ENCODE data around the gene SDK2.

The SDK2 gene

DNA sequence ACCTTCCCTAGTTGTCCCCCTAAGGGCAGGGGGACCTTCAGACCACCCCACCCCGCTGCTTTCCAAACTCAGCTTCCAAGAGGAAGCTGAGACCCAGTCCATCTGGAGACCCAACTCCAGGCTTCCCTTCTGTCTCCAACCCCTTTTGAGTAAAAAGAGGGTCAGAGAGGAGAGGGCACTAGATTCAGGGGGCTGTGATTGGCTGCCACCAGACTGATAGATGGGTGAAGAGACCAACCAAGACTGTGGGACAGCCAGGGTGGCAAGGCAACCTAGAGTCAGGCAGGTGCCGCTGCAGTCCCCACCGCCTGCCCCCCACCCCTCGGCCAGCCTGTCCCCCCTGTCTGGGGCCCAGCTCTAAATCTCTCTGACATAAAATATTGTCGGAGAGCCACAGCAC lies 92.5 kb downstream of the SDK2 start:
- DNase-seq, result peak; percentile 67

DNA sequence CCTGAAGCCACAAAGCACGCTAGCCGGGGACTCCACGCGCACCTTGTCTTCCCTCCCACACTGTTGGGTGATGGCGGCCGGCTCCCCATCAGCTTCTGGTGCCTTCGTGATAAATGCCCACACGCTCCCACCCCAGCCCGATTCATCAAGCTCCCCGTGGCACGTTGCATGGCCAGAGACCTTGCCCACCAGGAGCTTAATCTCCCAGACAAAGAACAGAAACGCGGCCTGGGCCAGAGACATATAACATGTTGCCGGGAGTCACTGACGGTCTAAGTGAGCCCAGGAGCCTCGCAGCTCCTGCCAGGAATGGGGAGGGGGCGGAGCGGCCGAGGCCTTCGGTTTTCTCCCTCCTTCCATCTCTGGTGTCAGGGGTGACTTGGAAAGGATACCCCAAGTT lies 93.1 kb downstream of the SDK2 start:
- DNase-seq, result no peak

DNA sequence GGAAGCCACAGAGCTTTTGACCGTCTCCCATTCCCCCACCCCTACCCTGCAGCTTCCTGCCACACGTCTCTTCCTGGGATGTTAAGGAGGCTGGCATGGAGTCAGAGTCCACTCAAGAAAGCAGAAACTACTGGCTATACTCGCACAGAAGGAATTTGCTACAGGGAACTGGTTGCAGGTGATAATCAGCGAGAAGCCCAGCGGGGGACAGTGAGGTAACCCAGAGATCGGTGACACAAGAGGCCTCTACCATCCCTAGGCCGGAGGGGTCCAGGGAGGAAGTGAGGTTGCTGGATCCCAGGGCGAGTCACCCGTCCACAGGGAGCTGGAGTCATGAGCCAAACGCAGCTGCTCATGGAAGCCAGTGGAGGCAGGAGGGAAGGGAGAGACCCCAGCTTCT lies 93.7 kb downstream of the SDK2 start:
- DNase-seq, result no peak

DNA sequence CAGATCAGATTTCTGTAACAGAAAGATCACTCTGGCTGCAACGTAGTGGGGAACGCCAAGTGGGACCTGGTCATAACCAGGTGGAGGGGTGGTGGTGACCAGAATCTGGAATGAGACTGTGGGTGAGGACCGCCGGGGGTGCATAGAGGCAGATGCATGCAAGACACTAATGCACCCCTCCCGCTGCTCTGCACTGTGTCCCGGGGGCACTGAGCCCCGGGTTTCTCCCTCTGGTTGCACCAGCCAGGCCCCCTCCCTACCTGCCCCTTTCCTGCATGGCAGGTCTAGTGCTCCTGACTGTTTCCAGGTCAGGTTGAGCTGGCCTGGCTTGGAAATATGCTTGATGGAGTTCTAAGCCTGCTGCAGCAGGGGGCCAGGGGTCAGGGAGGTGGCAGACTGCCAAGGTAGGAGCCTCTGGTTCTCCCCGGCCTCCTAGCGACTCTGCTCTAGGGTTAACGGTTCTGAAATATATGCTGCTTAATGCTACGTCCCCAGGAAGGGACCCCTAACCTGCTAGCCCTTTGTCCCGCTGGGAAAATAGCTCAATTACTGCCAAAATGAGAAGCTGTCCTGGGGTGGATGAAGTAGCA lies 94.3 kb downstream of the SDK2 start:
- no peak for DNase-seq

DNA sequence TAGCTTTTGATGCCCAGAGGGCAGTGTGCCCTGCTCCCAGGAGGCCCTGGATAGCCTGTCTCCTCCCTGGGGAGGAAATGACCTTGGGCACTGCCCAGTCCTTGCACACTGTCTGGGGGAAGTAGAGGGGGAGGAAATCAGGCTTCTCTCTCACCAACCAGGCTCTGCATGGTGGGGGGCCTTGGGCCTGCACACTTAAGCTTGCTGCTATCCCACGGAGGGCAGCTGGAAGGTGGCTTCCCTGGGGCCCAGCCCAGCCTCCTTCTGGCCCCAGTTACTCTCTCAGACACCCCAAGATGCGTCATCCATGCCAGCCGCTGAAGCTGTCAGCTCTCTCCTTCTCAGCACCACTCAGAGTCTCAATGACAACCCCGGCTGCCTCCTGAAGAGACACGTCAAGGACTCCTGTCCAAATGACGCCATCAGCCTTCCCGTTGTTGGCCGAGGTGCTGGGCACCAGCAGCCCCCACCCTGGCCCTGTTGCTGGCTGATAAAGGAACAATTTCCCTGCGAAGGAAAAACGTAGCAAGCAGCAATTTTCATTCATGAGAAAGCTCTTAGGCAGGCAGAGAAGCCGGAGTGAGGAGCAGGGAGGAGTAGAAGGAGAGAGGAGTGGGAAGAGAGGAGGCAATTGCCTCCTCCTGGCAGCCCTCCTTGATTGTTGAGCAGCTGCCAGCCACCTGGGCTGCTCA lies 95.5 kb downstream of the SDK2 start:
- DNase-seq, result no peak

DNA sequence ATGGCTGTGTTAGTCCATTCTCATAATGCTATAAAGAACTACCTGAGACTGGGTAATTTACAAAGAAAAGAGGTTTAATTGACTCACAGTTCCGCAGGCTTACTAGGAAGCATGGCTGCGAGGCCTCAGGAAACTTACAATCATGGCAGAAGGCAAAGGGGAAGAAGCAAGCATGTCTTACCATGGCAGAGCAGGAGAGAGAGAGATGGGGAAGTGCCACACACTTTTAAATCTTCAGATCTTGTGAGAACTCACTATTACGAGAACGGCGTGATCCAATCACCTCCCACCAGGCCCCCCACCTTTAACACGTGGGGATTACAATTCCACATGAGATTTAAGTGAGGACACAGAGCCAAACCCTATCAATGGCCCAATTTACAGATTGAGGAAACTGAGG lies 96.5 kb downstream of the SDK2 start:
- no peak for DNase-seq

DNA sequence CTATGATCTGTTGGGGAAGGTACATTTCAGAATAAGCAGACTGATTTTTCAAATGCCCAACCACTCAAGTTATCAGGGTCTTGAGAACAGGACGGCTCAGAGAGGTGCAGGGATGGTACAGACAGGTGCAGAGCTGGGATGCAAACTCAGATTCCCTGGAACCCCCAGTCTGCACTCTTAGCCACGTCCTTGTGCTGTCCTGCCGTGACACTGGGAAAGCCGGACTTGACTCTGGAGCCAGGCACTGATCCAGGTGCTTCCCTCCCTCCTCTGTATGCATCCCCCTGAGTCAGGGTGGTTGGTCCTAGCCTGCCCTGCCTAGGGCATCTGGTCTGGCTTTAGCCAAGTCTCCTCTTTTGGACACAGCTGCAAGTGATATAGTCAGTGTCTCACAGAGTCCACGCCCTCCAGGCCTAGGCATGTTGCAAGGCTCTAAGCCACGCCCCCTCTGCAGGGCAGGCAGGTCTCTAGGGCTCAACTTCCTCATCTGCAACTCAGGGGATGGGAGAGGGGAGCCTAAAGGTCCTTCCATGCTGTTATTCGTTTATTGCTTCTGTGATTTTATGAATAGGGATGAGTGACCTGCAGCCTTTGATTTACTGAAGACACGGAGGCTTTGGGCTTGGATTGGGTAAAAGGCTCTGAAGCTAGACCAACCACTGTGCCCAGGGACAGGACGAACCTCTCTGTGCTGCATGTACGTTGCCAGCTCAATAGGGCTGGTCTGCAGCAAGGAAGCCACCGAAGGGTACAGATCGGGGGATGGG lies 97.3 kb downstream of the SDK2 start:
- no peak for DNase-seq

DNA sequence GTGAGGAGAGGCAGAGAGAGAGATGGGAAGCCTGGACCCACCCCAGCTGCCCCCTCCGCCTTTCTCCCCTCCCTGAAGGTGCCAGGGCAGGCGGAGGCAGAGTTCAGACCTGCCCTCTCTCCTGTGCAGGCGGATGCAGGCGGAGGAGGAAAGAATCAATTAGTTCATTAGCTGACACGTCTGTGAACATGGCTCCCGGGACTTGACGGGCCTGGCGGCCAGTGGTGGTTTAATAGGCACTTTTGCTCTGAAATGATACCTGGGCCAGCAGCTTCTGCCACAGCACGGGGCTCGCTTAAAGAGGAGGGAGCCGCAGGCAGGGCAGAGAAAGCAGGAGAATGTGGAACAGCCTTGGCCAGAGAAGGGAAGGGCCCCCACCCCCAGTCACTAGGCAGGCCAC lies 98.1 kb downstream of the SDK2 start:
- no peak for DNase-seq

DNA sequence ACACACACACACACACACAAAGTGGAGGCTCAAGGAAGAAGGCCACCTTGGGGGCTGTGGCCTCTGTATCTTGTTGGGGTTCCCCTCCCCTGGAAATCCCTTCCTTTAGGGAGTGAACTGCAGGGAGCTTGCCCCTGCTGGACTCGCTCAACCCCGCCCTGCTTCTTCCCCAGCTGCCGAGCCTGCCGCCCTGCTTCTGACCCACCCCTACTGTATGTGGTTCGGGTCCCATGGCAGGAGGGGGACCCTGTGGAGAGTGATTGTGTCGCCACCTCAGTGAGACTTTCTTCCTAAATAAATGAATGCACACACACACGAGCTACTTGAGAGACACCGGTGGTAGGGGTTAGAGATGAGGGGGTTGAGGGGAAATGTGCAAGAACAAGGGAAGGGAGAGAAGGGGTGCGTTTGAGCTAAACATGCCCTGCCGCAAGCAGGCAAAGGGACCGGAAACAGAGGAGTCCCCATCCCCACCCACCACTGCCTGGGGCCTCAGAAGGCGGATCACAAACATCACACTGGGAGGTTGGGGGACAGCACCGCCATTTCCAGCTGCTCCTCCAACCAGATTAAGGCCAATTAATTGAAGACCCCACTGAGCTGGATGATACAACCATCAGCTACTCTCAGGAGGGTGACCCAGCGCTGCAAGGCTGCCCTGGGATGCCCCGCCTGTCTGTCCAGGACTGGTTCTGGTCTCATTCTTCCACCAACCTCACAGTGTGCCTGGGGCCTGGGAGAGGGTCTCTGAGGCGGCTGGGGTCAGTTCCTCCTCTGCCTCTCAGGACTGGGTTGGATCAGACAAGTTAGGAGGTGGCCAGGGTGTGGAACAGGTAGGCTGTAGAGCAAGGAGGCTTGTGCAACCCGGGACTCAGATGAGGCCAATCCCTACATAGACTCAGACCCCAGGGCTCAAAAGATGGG lies 98.9 kb downstream of the SDK2 start:
- no peak for DNase-seq

DNA sequence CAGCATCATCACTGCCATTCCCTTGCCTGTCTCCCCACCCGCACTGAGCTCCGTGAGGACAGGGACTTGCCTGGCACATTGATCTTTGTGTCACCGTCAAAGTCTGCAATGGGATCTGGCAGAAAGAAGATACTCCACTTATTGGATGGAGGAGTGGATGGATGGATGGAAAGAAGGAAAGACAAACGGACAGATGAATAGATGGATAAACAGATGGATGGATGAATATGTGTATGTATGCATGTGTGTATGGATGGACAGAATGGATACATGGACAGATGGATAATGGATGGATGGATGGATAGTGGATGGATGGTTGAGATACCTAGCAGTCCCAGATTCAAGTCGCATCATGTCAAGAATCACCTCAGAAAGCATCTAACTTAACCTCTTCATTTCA lies 99.9 kb downstream of the SDK2 start:
- no peak for DNase-seq

DNA sequence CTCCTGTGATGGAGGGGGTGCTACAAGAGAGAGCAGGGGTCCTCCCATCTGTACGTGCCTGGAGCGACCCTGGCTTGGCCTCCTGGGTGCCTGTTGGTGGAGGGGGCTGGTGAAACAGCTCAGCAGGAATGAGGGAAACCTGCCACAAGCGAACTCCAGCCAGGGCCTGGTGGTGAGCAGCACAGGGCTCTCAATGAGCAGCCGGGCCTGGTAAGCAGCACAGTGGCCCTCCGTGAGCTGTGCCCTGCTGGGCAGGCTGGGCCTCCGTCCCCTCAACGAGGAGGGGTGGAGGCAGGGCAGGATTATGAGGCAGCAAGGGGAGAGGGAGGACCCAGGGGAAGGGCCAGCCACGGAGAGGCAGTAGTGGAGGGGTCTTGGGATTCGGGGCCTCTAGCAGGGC lies 101.9 kb downstream of the SDK2 start:
- no peak for DNase-seq

DNA sequence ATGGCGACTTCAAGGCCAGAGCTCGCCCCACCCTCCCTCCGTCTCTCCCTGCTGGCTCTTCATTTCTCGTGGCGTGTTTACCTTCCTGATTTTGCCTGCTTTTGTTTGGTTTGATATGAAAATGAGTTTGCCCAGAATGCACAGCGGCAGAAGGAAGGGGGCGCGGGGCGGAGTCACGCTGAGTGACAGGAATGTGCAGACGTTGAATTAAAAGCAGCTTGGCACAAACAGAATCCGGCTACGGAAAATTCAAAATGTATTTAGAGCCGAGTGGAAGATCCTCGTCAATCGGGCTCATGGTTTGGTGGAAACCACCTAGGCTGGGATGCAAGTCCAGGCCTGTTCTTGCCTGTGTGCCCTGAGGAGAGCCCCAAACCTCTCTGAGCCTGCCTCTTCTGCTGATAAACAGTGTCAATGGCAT lies 102.7 kb downstream of the SDK2 start:
- DNase-seq, result no peak

DNA sequence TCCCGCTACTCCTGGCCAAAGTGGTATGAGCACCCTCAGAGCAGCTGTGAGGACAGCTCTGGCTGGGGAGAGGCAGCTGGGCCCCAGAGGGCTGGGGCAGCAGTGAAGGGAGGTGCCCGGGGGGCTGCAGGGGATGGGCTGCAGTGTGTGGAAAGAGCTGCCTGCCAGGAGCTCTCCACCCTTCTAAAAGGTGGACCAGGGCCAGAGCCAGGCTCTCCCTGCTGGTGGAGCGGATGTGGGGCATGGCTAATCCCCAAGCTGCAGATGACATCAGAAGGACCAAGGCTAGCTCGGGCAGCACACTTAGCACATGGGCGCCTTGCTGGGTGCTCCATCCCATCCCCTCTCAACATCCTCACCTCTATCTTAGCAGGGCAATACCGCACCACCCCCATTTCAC lies 103.1 kb downstream of the SDK2 start:
- no peak for DNase-seq

DNA sequence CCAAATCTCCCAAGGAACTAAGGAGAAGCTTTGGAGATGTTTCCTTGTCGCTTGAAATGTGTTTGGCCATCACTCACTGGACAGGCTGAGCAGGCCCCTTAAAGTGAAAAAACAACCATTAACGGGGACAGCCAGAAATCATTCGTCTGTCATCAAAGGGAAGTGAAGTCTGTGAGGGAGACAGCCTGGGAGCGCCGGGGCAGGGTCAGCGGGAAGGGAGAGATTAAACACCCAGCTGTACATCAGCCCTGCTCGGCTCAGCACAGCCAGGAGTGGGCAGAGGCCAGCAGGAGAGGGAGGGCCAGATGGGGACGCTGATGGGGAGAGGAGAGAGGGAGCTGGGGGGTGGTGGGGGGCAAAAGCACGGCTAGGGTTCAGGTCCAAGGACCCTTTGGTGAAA lies 105.1 kb downstream of the SDK2 start:
- no peak for DNase-seq

DNA sequence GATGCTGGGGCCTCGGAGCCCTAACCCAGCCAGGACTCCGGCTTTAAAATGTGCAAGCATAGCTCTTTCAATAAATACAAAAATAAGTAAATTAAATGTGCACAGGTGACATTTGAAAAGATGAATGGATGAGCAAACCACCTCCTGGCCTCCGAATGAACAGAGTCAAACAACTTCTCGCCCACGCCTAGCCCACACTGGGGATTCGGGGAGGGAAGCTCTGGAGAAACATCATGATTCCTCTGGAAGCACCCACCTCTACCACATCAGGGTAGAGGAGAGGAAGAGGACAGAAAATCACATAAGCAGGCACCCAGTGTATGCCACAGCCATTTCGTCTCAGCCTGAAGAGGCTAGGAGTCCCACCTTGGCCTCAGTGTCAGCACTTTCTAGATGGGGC lies 105.8 kb downstream of the SDK2 start:
- no peak for DNase-seq

DNA sequence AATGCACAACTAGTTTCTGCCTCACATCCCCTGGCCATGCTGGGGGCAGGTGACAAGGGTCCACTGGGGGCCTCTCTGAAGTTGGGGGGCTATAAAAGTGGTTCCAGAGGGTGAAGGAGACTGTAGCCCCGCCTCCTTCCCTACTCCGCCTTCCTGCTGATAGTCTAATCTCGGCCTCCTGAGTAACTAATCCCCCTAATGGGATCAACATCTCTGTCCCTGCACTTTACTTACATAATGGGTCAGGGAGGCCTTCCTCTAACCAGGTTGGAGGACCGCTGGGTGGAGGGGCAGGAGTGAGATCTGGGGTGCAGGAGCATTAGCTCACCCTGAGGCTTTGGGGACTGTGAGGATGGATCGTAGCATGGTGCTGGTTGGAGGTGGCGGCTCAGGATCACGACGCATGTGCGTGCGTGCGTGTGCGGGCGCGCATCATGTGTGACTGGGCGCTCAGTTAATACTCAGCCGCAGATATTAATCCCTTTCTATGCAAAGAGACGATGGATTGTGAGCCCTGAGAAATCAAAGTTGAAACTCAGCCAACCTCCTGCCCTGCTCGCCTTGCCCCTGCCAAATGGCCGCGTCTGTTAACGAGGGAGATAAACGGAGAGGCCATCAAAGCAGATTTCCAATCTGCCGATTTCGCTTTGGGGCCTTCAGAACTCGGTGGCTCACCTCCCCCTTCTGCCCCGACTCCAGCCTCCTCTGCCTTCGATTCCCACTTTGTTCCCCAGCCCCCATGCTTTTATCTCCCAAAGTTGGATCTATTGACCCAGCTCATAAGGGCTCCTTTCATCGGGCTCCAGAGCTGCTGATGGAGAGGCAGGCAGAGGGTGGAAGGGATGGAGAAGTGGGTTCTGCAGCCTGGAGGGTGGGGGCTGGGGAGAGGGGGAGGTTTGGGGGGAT lies 107.3 kb downstream of the SDK2 start:
- no peak for DNase-seq

DNA sequence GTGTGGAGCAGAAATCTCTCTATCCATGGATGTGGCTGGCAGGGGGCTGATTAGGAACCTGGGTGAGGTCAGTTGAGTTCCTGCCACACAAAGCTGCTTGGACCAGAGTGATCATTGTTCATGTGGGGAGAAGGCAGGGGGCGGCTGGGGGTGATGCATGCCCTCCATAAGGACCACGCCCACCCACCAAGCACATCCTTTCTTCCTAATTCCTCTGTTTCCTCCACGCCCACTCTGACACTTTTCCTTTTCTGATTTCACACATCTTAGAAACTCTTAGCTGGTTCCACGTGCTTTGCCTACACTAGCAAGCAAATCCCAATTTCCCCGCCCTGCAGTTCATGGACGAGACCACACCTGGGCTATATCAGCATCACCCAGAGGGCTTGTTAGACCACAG lies 108.5 kb downstream of the SDK2 start:
- DNase-seq, result no peak

DNA sequence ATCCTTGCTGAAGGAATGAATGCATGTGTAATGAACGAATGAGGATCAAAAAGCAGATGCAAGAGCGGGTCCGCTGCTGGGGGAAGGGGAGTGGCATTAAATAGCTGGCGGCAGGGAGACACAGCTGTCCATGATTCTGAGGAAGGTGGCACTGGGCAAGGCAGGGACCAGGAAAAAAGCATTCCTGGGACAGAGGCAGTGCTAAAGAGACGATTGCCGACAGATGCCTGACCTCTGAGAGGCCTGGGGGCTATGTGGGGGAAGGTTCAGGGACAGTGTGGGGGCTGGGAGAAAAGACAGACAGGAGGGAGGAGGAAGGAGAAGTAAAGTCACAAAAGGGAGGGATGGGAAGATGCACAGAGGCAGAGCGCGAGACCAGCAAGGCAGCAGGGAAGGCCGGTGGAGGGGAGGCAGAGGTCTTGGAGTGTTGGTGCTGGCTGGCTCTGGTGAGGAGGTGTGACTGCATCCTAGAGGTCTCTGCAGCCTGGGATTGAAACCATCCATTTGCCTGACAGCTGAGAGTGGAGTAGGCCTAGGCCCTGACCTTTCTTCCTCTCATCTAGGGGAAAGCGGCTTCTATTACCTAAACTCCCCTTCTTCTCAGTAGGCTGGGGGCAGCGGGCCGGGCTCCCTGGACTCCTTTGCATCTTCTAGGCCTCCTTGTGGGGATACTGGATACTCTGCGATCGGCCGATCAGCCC lies 109.9 kb downstream of the SDK2 start:
- DNase-seq, result no peak

DNA sequence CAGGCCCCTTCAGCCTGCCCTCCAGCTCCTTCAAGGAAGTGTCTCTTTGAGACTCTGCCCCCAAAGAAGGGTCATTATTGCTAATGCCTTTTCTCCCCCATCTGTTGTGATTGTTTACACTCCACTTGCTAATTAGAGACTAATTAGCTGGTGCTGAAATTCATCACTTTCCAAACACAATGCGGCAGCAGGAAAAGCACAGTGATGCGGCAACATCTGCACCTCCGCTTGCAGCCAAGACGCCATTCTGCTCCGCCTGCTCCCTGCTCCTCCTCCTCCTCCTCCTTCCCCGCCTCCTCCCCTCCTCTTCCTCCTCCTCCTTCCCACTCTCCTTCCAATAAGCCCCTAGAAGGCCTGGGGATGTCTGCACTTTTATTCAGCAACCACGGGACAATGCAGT lies 110.5 kb downstream of the SDK2 start:
- no peak for DNase-seq

DNA sequence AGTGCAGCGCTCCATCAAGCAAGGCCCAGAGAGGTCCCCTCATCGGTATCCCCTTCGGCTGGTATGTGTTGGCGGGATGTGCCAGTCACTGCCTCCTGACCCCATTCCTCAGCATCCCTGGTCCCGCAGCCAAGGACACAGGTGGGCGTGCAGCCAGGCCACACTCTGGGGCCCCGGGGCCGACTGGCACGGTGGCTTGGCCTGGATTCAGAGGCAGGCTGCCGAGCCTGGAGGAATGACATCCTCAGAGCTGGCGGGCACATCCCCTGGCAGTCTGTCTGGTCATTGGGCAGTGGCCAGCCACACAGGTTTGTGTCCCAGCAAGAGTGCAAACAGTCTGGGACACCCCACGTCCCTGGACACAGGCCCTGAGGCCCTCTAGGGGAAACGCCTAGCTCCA lies 111.1 kb downstream of the SDK2 start:
- DNase-seq, result no peak

DNA sequence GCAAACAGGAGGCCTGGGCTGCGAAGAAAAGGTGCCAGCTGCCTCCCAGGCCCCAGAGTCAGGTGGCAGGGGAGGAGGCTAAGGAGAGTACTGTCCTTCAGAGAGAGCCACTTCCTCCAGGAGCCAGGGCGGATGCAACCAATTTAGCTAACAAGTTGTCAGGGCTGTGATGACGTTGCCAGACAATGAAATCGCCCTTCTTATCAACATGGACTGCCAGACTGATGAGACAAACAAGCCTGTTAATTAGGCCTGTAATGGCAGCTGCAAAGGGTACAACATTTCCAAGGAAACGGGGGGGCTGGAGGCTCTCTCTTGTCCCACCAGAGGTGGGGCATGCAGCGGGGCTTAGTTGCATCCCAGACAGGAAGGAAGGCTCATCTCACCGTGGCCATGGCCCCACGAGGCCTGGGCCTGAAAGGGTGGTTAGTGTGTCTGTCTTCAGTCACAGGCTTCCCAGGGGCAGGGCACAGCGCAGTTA lies 111.8 kb downstream of the SDK2 start:
- no peak for DNase-seq
